T-cell (primary cell): Measurements from ENCODE around the gene NFIA. TPM values are rescaled to one million over a fixed set of nuclear protein-coding genes. Genes with fewer than 3 reads are reported as not detected.

Source experiments
- ATAC-seq, 4 experiments: fragments of 200-7000 bp in 3 of 4; fragments of 150-1000 bp in 1 of 4; cut with Tn5 transposase; replicated peaks in 1 of 4; 1 replicate in 3 of 4; 2 replicates in 1 of 4; pipeline ENCODE4 v1.10.0; 2021; ENCODE audit warnings: moderate library complexity in 3 of 4, mild to moderate bottlenecking in 2 of 4, moderate number of reproducible peaks in 1 of 4
- CTCF ChIA-PET, 2 donors: fragments of 300-600 bp; sonication (Branson Sonifier 250); formaldehyde crosslinking; loops; one replicate each; lab custom pipeline; 2022; ENCODE audit warnings: antibody characterized with exemption in 2 of 2; lab: Charles Lee
- POLR2A ChIA-PET, 2 donors: fragments of 300-600 bp; sonication (Branson Sonifier 250); formaldehyde crosslinking; loops; one replicate each; lab custom pipeline; 2022; ENCODE audit warnings: antibody characterized with exemption in 2 of 2; lab: Charles Lee
- DNase-seq, 35 experiments: peaks; one replicate each; pipeline versions ENCODE4 v3.0.0 to v3.0.0-alpha.2; 2013 to 2023
- H3K27ac ChIP-seq: one replicate; pipeline ENCODE4 v1.5.1; 2013; ENCODE audit warnings: low read length
- H3K27me3 ChIP-seq, 2 experiments: replicated peaks in 1 of 2; 1 replicate in 1 of 2; 2 replicates in 1 of 2; pipeline versions ENCODE4 v1.6.1 to v1.7.0; 2013; ENCODE audit warnings: low read length in 1 of 2, mixed read lengths in 1 of 2; ENCODE audit not compliant: control insufficient read depth in 2 of 2, insufficient read depth in 2 of 2; ENCODE audit errors: extremely low read depth in 1 of 2
- H3K36me3 ChIP-seq, 2 donors: 1 replicate in 1 of 2; 2 replicates in 1 of 2; pipeline versions ENCODE4 v1.6.1 to v1.7.0; 2013; ENCODE audit warnings: low read length in 1 of 2; ENCODE audit not compliant: control insufficient read depth in 2 of 2, insufficient read depth in 1 of 2; ENCODE audit errors: extremely low read depth in 1 of 2
- H3K4me1 ChIP-seq, 2 experiments: 1 replicate in 1 of 2; 2 replicates in 1 of 2; pipeline versions ENCODE4 v1.6.1 to v1.7.0; 2013; ENCODE audit warnings: low read length in 2 of 2, mixed read lengths in 1 of 2; ENCODE audit not compliant: insufficient read depth in 2 of 2, control insufficient read depth in 1 of 2; ENCODE audit errors: extremely low read depth in 1 of 2
- H3K4me3 ChIP-seq, 2 donors: 1 replicate in 1 of 2; 2 replicates in 1 of 2; pipeline versions ENCODE4 v1.5.1 to v1.7.0; 2013; ENCODE audit warnings: mild to moderate bottlenecking in 2 of 2, low read length in 1 of 2, moderate library complexity in 1 of 2; ENCODE audit not compliant: control insufficient read depth in 1 of 2; ENCODE audit errors: extremely low read depth in 1 of 2
- H3K9me3 ChIP-seq: 2 replicates; pipeline ENCODE4 v1.7.0; 2013
- H3K27ac Mint-ChIP-seq, 2 donors: one replicate each; pipeline ENCODE4 v1.8.0; 2020 to 2021; ENCODE audit warnings: mild to moderate bottlenecking in 2 of 2, mixed read lengths in 2 of 2
- H3K27me3 Mint-ChIP-seq, 2 donors: one replicate each; pipeline ENCODE4 v1.8.0; 2021 to 2022; ENCODE audit warnings: mixed read lengths in 2 of 2
- H3K36me3 Mint-ChIP-seq: one replicate; pipeline ENCODE4 v1.8.0; 2021; ENCODE audit warnings: mixed read lengths
- H3K4me1 Mint-ChIP-seq, 3 donors: one replicate each; pipeline ENCODE4 v1.8.0; 2020 to 2022; ENCODE audit warnings: mixed read lengths in 3 of 3, mild to moderate bottlenecking in 1 of 3
- H3K4me3 Mint-ChIP-seq, 3 donors: one replicate each; pipeline ENCODE4 v1.8.0; 2020 to 2022; ENCODE audit warnings: mild to moderate bottlenecking in 3 of 3, mixed read lengths in 3 of 3, moderate library complexity in 3 of 3
- H3K9me3 Mint-ChIP-seq, 3 donors: one replicate each; pipeline ENCODE4 v1.8.0; 2020 to 2022; ENCODE audit warnings: mixed read lengths in 3 of 3
- WGBS: methylation state at CpG from one replicate; pipeline ENCODE4 v1.1.5; 2013; ENCODE audit warnings: missing lambda C conversion rate; ENCODE audit not compliant: insufficient coverage; 5-methylcytosine and 5-hydroxymethylcytosine counted together
- total RNA-seq, 35 experiments: library from RNA in 6 of 35; stranded (reverse) in 6 of 35; fragments of 120-200 nt in 1 of 35; gene quantifications; one replicate each; pipeline versions ENCODE4 v1.2.1 to v1.2.4 and lab custom pipeline; 2013 to 2026

The NFIA gene
- total RNA-seq, 5 donors from 2014 or later (not counting 1 experiment from before 2014, with no cell fraction given), result 5.1 to 10.1 (median 7.1) TPM

DNA sequence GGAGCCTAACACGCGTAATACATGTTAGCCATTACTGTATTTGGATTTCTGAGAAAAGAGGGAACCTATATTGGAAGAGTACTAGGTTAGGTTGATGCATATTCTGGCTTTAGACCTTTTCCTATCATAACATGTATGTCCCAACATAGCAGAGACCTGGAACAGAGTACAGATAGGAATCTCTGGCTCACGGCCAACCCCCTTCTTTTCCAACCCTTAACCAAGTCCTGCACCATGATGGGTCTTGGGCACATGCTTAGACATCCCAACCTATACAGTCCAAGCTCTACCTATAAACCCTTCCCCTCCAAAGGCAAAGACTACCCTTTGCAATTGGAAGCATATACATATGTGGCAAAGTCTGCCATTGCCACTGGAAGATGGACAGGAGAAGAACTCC lies 414.7 kb downstream of the NFIA start:
- POLR2A ChIA-PET, result no interaction called here
- no peak overlapping the region for H3K27ac ChIP-seq
- WGBS, result 83% methylated on average over 1 of the region's 3 CpGs
- Mint-ChIP-seq H3K4me1 (no peaks in the 10 kb centered on the region), H3K36me3 (no peaks in the 10 kb centered on the region), H3K27me3 (peaks cover 0 to 2% of the 10 kb centered on the region in 2 donors), H3K4me3 (no peak overlapping the region), H3K9me3 (no peaks in the 10 kb centered on the region), H3K27ac (no peak overlapping the region)
- H3K36me3 ChIP-seq, result no peaks in the 10 kb centered on the region
- DNase-seq (no peak), ATAC-seq (no peak)
- H3K4me3 ChIP-seq, result no peak overlapping the region
- CTCF ChIA-PET, result no interaction called here
- no peaks in the 10 kb centered on the region for H3K4me1 ChIP-seq
- H3K27me3 ChIP-seq, result peaks cover 0 to 2% of the 10 kb centered on the region in 2 experiments
- no peaks in the 10 kb centered on the region for H3K9me3 ChIP-seq

- no peaks in the 10 kb centered on the region for H3K9me3 ChIP-seq
- 91% methylated on average over 6 of the region's 8 CpGs for WGBS
- DNase-seq, result no peak
- ATAC-seq, result no peak
- CTCF ChIA-PET, result interaction anchor here in 1 of 2 donors (0.6 kb wide), 1 partner anchor 932 kb away, joined by 3 read pairs; no protein-coding TSS in a partner anchor
- Mint-ChIP-seq H3K36me3 (no peaks in the 10 kb centered on the region), H3K9me3 (no peaks in the 10 kb centered on the region), H3K27ac (no peak overlapping the region), H3K4me3 (no peak overlapping the region), H3K4me1 (peaks cover 0 to 2% (median 0%) of the 10 kb centered on the region in 3 donors), H3K27me3 (peaks cover 0 to 3% of the 10 kb centered on the region in 2 donors)
- H3K27ac ChIP-seq, result no peak overlapping the region
- POLR2A ChIA-PET, result no interaction called here
- H3K27me3 ChIP-seq, result peaks cover 0 to 2% of the 10 kb centered on the region in 2 experiments
- no peak overlapping the region for H3K4me3 ChIP-seq
- no peaks in the 10 kb centered on the region for H3K36me3 ChIP-seq
- no peaks in the 10 kb centered on the region for H3K4me1 ChIP-seq
These were observed 416.0 kb downstream of the NFIA start for GRCh38 chr1:61498342-61498741.

DNA sequence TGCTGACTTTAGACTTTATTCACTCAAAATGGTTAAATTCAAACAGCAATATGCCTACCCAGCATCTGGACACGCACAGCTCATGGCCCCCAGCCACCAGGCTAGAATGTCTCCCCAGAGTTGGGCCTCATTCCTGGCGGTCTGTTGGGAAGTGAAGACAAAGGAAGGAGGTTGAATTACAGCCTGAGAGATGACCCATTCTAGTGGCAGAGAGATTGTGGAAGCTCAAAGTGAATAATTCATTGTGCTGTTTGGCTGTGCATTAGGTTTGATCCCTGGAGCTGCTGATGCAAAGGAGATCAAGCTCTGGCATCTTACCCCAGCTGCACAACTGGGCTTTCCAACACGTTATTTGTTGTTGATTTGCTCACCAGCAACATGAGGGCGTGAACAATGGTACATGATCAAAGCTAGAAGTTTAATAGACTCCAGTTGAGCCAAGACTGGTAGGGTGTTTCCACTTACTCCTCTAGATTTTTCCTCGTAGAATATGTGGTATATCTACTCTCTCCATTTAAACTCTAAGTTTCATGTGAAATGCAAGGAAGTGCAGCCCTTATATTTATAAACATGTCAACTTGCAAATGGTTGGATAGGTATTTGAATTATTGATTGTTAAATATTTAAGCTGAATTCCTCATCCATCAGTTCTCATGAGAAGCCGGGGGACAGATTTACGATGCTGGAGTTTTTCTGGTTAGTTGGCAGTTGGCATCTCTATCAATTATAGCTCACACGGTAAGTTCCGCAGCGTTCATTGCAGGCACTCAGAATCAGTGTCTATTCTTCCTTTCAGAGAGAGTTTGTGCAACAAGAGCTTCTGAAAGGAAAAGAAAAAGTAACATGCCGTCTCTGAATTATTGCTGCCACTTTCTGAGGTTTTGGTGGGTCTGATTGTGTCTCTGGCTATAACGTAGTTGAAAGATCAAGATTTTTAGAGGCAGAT lies 419.9 kb downstream of the NFIA start:
- no peak for DNase-seq
- CTCF ChIA-PET, result no interaction called here
- no peak overlapping the region for H3K27ac Mint-ChIP-seq
- H3K4me3 Mint-ChIP-seq, result no peak overlapping the region
- H3K4me1 ChIP-seq, result no peaks in the 10 kb centered on the region
- no peak overlapping the region for H3K27ac ChIP-seq
- H3K36me3 Mint-ChIP-seq, result no peaks in the 10 kb centered on the region
- H3K9me3 Mint-ChIP-seq, result no peaks in the 10 kb centered on the region
- 33% methylated on average over 2 of the region's 12 CpGs for WGBS
- ATAC-seq, result no peak
- peaks cover 3 to 9% of the 10 kb centered on the region in 2 donors for H3K27me3 Mint-ChIP-seq
- H3K9me3 ChIP-seq, result no peaks in the 10 kb centered on the region
- H3K4me3 ChIP-seq, result no peak overlapping the region
- peaks cover 0 to 2% of the 10 kb centered on the region in 2 experiments for H3K27me3 ChIP-seq
- POLR2A ChIA-PET, result no interaction called here
- H3K36me3 ChIP-seq, result no peaks in the 10 kb centered on the region
- peaks cover 0 to 2% (median 0%) of the 10 kb centered on the region in 3 donors for H3K4me1 Mint-ChIP-seq

DNA sequence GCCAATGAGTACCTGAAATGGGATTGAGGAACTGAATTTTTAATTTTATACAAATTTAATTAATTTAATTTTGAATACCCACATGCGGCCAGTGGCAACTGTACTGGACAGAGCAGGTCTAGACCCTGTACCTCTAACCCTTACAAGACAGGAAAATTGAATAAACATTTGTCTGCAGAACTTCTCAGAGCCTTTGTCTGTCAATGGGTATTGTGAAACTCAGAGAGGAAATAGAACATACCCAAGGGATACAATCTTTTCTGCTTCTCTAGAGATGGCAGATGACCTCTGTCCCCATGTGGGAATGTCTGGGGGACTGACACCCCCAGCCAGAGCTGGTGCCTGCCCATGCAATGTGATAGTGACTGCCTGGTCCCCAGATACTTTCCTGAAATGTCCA lies 421.9 kb downstream of the NFIA start:
- Histone ChIP-seq H3K36me3 (no peaks in the 10 kb centered on the region), H3K4me1 (no peaks in the 10 kb centered on the region), H3K4me3 (no peak overlapping the region), H3K27ac (no peak overlapping the region), H3K27me3 (no peaks in the 10 kb centered on the region), H3K9me3 (no peaks in the 10 kb centered on the region)
- WGBS, result no CpG with 5 or more reads among the region's 1 CpG
- ChIA-PET CTCF (no interaction called here), POLR2A (no interaction called here)
- ATAC-seq (no peak), DNase-seq (no peak)
- Mint-ChIP-seq H3K4me1 (peaks cover 0 to 2% (median 0%) of the 10 kb centered on the region in 3 donors), H3K9me3 (peaks cover 0 to 5% (median 0%) of the 10 kb centered on the region in 3 donors), H3K4me3 (no peak overlapping the region), H3K27ac (no peak overlapping the region), H3K27me3 (peaks cover 7 to 8% of the 10 kb centered on the region in 2 donors), H3K36me3 (no peaks in the 10 kb centered on the region)

GRCh38 chr1:61504852-61505390 lies 422.6 kb downstream of the NFIA start:
- H3K4me3 ChIP-seq, result no peak overlapping the region
- peaks cover 0 to 2% (median 0%) of the 10 kb centered on the region in 3 donors for H3K4me1 Mint-ChIP-seq
- ATAC-seq (no peak), DNase-seq (no peak)
- H3K4me3 Mint-ChIP-seq, result no peak overlapping the region
- 100% methylated on average over 2 of the region's 4 CpGs for WGBS
- no peaks in the 10 kb centered on the region for H3K36me3 Mint-ChIP-seq
- H3K36me3 ChIP-seq, result no peaks in the 10 kb centered on the region
- no peak overlapping the region for H3K27ac ChIP-seq
- H3K27ac Mint-ChIP-seq, result no peak overlapping the region
- ChIA-PET CTCF (no interaction called here), POLR2A (no interaction called here)
- no peaks in the 10 kb centered on the region for H3K27me3 ChIP-seq
- peaks cover 0 to 5% (median 0%) of the 10 kb centered on the region in 3 donors for H3K9me3 Mint-ChIP-seq
- H3K27me3 Mint-ChIP-seq, result peaks cover 7 to 8% of the 10 kb centered on the region in 2 donors
- H3K9me3 ChIP-seq, result no peaks in the 10 kb centered on the region
- H3K4me1 ChIP-seq, result no peaks in the 10 kb centered on the region

DNA sequence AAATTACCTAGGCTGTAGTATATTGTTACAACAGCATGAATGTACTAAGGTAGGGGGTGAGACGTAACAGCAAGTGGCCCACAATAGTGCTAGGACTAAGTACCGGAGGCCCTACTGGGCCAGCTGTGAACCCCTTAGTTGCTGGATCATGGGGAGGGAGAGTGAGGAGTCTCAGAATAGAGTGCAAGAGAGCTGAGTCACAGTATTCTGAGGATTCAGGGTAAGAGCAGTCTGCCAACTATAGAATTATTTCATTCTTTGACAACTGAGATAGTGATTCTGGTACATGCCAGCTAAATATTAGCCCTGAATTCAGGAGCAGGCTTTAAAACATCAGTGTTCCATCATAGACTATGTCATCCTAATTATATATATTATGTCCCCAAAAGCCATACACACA lies 423.9 kb downstream of the NFIA start:
- H3K36me3 ChIP-seq, result no peaks in the 10 kb centered on the region
- WGBS, result 95% methylated on average over 2 of the region's 2 CpGs
- H3K9me3 ChIP-seq, result no peaks in the 10 kb centered on the region
- CTCF ChIA-PET, result interaction anchor here in 1 of 2 donors (0.5 kb wide), 1 partner anchor 40 kb away, joined by 4 read pairs; no protein-coding TSS in a partner anchor
- DNase-seq (no peak), ATAC-seq (no peak)
- H3K4me1 ChIP-seq, result no peaks in the 10 kb centered on the region
- peaks cover 0 to 2% (median 0%) of the 10 kb centered on the region in 3 donors for H3K4me1 Mint-ChIP-seq
- H3K4me3 ChIP-seq, result no peak overlapping the region
- no peak overlapping the region for H3K27ac ChIP-seq
- no peak overlapping the region for H3K4me3 Mint-ChIP-seq
- peaks cover 7 to 8% of the 10 kb centered on the region in 2 donors for H3K27me3 Mint-ChIP-seq
- no peaks in the 10 kb centered on the region for H3K36me3 Mint-ChIP-seq
- no peaks in the 10 kb centered on the region for H3K27me3 ChIP-seq
- H3K9me3 Mint-ChIP-seq, result peaks cover 0 to 5% (median 0%) of the 10 kb centered on the region in 3 donors
- H3K27ac Mint-ChIP-seq, result no peak overlapping the region
- POLR2A ChIA-PET, result no interaction called here
